Fibroblast of peridontal ligament (primary cell): ENCODE data around the gene COQ8A.
"Not testable (repeated sequence)": the region's sequence is repeated elsewhere in the genome, so short reads cannot be mapped to it uniquely, and the experiment has no call there.

Experiments
- DNase-seq: peaks from one replicate; pipeline ENCODE4 v3.0.0-alpha.2; 2010; ENCODE audit errors: extremely low read depth

The COQ8A gene

GRCh38 chr1:226921504-226921903 lies 18.6 kb upstream of the COQ8A start:
- no peak for DNase-seq

GRCh38 chr1:226929260-226930111 lies 10.6 kb upstream of the COQ8A start:
- DNase-seq = not testable (repeated sequence)

- no peak for DNase-seq
These were observed 5.4 kb upstream of the COQ8A start for GRCh38 chr1:226934483-226935237.

GRCh38 chr1:226937940-226938725 lies 2.0 kb upstream of the COQ8A start:
- no peak for DNase-seq

- peak; percentile 75 for DNase-seq
These were observed 1.1 kb upstream of the COQ8A start for GRCh38 chr1:226938903-226939437.

- no peak for DNase-seq
These were observed 561 bp upstream of the COQ8A start for GRCh38 chr1:226939438-226940028.

- no peak for DNase-seq
These were observed 643 bp downstream of the COQ8A start for GRCh38 chr1:226940806-226941067.

GRCh38 chr1:226942392-226942791 lies 2.3 kb downstream of the COQ8A start:
- DNase-seq = no peak

GRCh38 chr1:226943156-226943555 lies 3.1 kb downstream of the COQ8A start:
- peak; percentile 12 for DNase-seq

GRCh38 chr1:226943927-226944326 lies 3.8 kb downstream of the COQ8A start:
- no peak for DNase-seq

- no peak for DNase-seq
These were observed 5.2 kb downstream of the COQ8A start for GRCh38 chr1:226945106-226945857.

GRCh38 chr1:226945858-226946245 lies 5.8 kb downstream of the COQ8A start:
- no peak for DNase-seq

- DNase-seq = no peak
These were observed 6.2 kb downstream of the COQ8A start for GRCh38 chr1:226946285-226946684.

GRCh38 chr1:226946841-226947240 lies 6.7 kb downstream of the COQ8A start:
- peak; percentile 37 for DNase-seq

GRCh38 chr1:226948051-226948450 lies 8.0 kb downstream of the COQ8A start:
- no peak for DNase-seq

- DNase-seq = no peak
These were observed 8.4 kb downstream of the COQ8A start for GRCh38 chr1:226948480-226948879.

GRCh38 chr1:226948996-226949395 lies 8.9 kb downstream of the COQ8A start:
- DNase-seq = no peak

- no peak for DNase-seq
These were observed 9.3 kb downstream of the COQ8A start for GRCh38 chr1:226949401-226949800.

GRCh38 chr1:226950316-226950715 lies 10.2 kb downstream of the COQ8A start:
- DNase-seq = peak; percentile 19

- no peak for DNase-seq
These were observed 10.8 kb downstream of the COQ8A start for GRCh38 chr1:226950871-226951270.
